HCT116 (cell line): Measurements from ENCODE around the gene CAPG. TPM values are rescaled to one million over a fixed set of nuclear protein-coding genes. Genes with fewer than 3 reads are reported as not detected.
A peak's percentile ranks its signal among the peaks of the same experiment; 100 is the strongest.

Experiments
- ATAC-seq: fragments of 200-7000 bp; cut with Tn5 transposase; 2 replicates; pipeline ENCODE4 v1.9.1; 2020; ENCODE audit warnings: mild to moderate bottlenecking, moderate library complexity
- Bru-seq: library from RNA; stranded (reverse); fragments of 400-500 nt; gene quantifications from one replicate; lab custom pipeline; 2021; lab: Mats Ljungman, UMichigan
- BruChase-seq, 2 experiments: library from RNA; stranded (reverse); fragments of 400-500 nt; gene quantifications; one replicate each; lab custom pipeline; 2021; lab: Mats Ljungman, UMichigan
- BruUV-seq: library from RNA; stranded (reverse); fragments of 400-500 nt; replicated peaks from 2 replicates; lab custom pipeline; 2021; lab: Mats Ljungman, UMichigan
- CTCF ChIA-PET: fragments of 300-600 bp; sonication (Branson Sonifier 250); formaldehyde crosslinking; loops from one replicate; lab custom pipeline; 2021; ENCODE audit warnings: antibody characterized with exemption; lab: Charles Lee
- POLR2A ChIA-PET: fragments of 300-600, 350-600 bp; sonication (Branson Sonifier 250); formaldehyde crosslinking; loops from one replicate; lab custom pipeline; 2021; ENCODE audit warnings: antibody characterized with exemption; lab: Charles Lee
- RAD21 ChIA-PET, 2 experiments: fragments of 300-600 bp; sonication (Branson Sonifier 250); formaldehyde crosslinking; loops; one replicate each; lab custom pipeline; 2023; ENCODE audit warnings: low total read pairs in 2 of 2; ENCODE audit not compliant: uncharacterized antibody in 2 of 2, unreplicated experiment in 2 of 2, low non-redundant PET in 1 of 2; lab: Charles Lee
- DNase-seq: peaks from one replicate; pipeline ENCODE4 v3.0.0-alpha.2; 2010; ENCODE audit warnings: low read depth, low spot score
- H2AFZ ChIP-seq: fragments of 200-600 bp; shearing (Covaris generic), sonication (generic); 2 replicates; pipeline ENCODE4 v1.6.1; 2017; ENCODE audit warnings: low read depth, mixed run types, mixed read lengths, antibody characterized with exemption, low read length; ENCODE audit not compliant: poor library complexity, severe bottlenecking
- H3K27ac ChIP-seq: 2 replicates; pipeline ENCODE4 v1.5.1; 2012; ENCODE audit warnings: low read depth, low read length
- H3K27me3 ChIP-seq: fragments of 200-600 bp; sonication (generic); 2 replicates; pipeline ENCODE4 v1.6.1; 2016; ENCODE audit warnings: mixed run types, low read length, mixed read lengths; ENCODE audit not compliant: insufficient read depth
- H3K36me3 ChIP-seq, 2 experiments: fragments of 200-500 bp in 1 of 2; fragments of 200-600 bp in 1 of 2; sonication (Bioruptor generic) in 1 of 2; sonication (generic) in 1 of 2; 2 replicates each; pipeline versions ENCODE4 v1.5.1 to v1.6.1; 2014 to 2016; ENCODE audit warnings: low read length in 2 of 2, inconsistent platforms in 1 of 2, mixed read lengths in 1 of 2, mixed run types in 1 of 2; ENCODE audit not compliant: insufficient read depth in 2 of 2, control insufficient read depth in 1 of 2
- H3K4me1 ChIP-seq, 2 experiments: fragments of 200-600 bp in 1 of 2; sonication (generic) in 1 of 2; 2 replicates each; pipeline versions ENCODE4 v1.5.1 to v1.6.1; 2012 to 2017; ENCODE audit warnings: low read length in 2 of 2, inconsistent platforms in 1 of 2, mild to moderate bottlenecking in 1 of 2, mixed read lengths in 1 of 2, mixed run types in 1 of 2, moderate library complexity in 1 of 2; ENCODE audit not compliant: insufficient read depth in 2 of 2, control insufficient read depth in 1 of 2
- H3K4me2 ChIP-seq: fragments of 200-600 bp; sonication (generic); 2 replicates; pipeline ENCODE4 v1.6.1; 2017; ENCODE audit warnings: mixed run types, low read length, mixed read lengths
- H3K4me3 ChIP-seq, 2 experiments: fragments of 200-600 bp in 1 of 2; sonication (generic) in 1 of 2; replicated peaks in 1 of 2; 2 replicates each; pipeline ENCODE4 v1.5.1; 2011 to 2016; ENCODE audit warnings: low read length in 2 of 2, control low read depth in 1 of 2, low read depth in 1 of 2, mild to moderate bottlenecking in 1 of 2, mixed read lengths in 1 of 2, mixed run types in 1 of 2
- H3K79me2 ChIP-seq: fragments of 200-600 bp; sonication (generic); 2 replicates; pipeline ENCODE4 v1.6.1; 2017; ENCODE audit warnings: mild to moderate bottlenecking, mixed run types, low read length, moderate library complexity, mixed read lengths; ENCODE audit not compliant: insufficient read depth
- H3K9ac ChIP-seq: fragments of 200-600 bp; sonication (generic); 2 replicates; pipeline ENCODE4 v1.6.1; 2016; ENCODE audit warnings: low read length, mixed read lengths
- H3K9me2 ChIP-seq: fragments of 200-600 bp; sonication (generic), shearing (Covaris generic); 2 replicates; pipeline ENCODE4 v1.6.1; 2017; ENCODE audit warnings: mixed run types, mild to moderate bottlenecking, moderate library complexity; ENCODE audit not compliant: insufficient read depth
- H3K9me3 ChIP-seq, 2 experiments: fragments of 200-500 bp in 1 of 2; fragments of 200-600 bp in 1 of 2; sonication (Bioruptor generic) in 1 of 2; sonication (generic) in 1 of 2; 2 replicates each; pipeline ENCODE4 v1.6.1; 2014 to 2017; ENCODE audit warnings: low read length in 2 of 2, mixed read lengths in 2 of 2, inconsistent platforms in 1 of 2, low read depth in 1 of 2, mild to moderate bottlenecking in 1 of 2, mixed run types in 1 of 2, moderate library complexity in 1 of 2; ENCODE audit not compliant: control insufficient read depth in 1 of 2, insufficient read depth in 1 of 2
- H4K20me1 ChIP-seq: fragments of 200-600 bp; sonication (generic), shearing (Covaris generic); 2 replicates; pipeline ENCODE4 v1.6.1; 2017; ENCODE audit warnings: mixed run types, mild to moderate bottlenecking, moderate library complexity; ENCODE audit not compliant: insufficient read depth
- ATF3 ChIP-seq: IDR thresholded peaks from 2 replicates; pipeline ENCODE4 v1.6.1; 2012
- CBX3 ChIP-seq: IDR thresholded peaks from 2 replicates; pipeline ENCODE4 v1.6.1; 2012; ENCODE audit warnings: low read depth
- CEBPB ChIP-seq: IDR thresholded peaks from 2 replicates; pipeline ENCODE4 v1.6.1; 2012; ENCODE audit warnings: low read depth
- EZH2 ChIP-seq: fragments of 200-600 bp; sonication (generic); IDR thresholded peaks from 2 replicates; pipeline ENCODE4 v1.6.1; 2017; ENCODE audit warnings: antibody characterized with exemption, mixed run types
- EZH2phosphoT487 ChIP-seq: fragments of 200-600 bp; IDR thresholded peaks from 2 replicates; pipeline ENCODE4 v1.6.1; 2018; ENCODE audit warnings: antibody characterized with exemption, borderline replicate concordance
- POLR2AphosphoS5 ChIP-seq: IDR thresholded peaks from 2 replicates; pipeline ENCODE4 v1.6.1; 2011; ENCODE audit warnings: mild to moderate bottlenecking, low read depth, low read length, moderate library complexity
- RAD21 ChIP-seq: IDR thresholded peaks from 2 replicates; pipeline ENCODE4 v1.6.1; 2012; ENCODE audit warnings: low read depth, mild to moderate bottlenecking
- SIN3A ChIP-seq: IDR thresholded peaks from 2 replicates; pipeline ENCODE4 v1.6.1; 2012; ENCODE audit warnings: low read depth
- SP1 ChIP-seq: IDR thresholded peaks from 2 replicates; pipeline ENCODE4 v1.6.1; 2012; ENCODE audit warnings: low read depth
- TCF7L2 ChIP-seq: IDR thresholded peaks from 2 replicates; pipeline ENCODE4 v1.7.0; 2011; ENCODE audit warnings: borderline replicate concordance, inconsistent platforms; ENCODE audit not compliant: insufficient read depth, insufficient read length; ENCODE audit errors: extremely low read depth
- YY1 ChIP-seq: IDR thresholded peaks from 2 replicates; pipeline ENCODE4 v1.6.1; 2011; ENCODE audit warnings: low read length, low read depth, moderate library complexity, mild to moderate bottlenecking; ENCODE audit not compliant: insufficient replicate concordance; ENCODE audit errors: extremely low read depth
- ZNF274 ChIP-seq: fragments of 200-500 bp; sonication (Bioruptor generic); IDR thresholded peaks from 2 replicates; pipeline ENCODE4 v1.6.1; 2014; ENCODE audit warnings: mild to moderate bottlenecking, low read depth, low read length, inconsistent platforms
- intact Hi-C: fragments of 100-400 bp; cut with micrococcal nuclease; formaldehyde crosslinking; loops from 2 replicates; pipeline ENCODE4 v1.10.0; 2022
- long read RNA-seq: library from polyadenylated mRNA; unstranded; transcript quantifications from one replicate; pipeline ENCODE4 v2.0.0, GENCODE V29; 2021; ENCODE audit not compliant: unreplicated experiment
- polyA plus RNA-seq: library from polyadenylated mRNA; unstranded; fragments of >200 nt; gene quantifications from 2 replicates; pipeline ENCODE4 v1.2.1, GENCODE V29; 2012; ENCODE audit warnings: missing spikeins
- total RNA-seq: library from RNA; stranded (reverse); gene quantifications from one replicate; pipeline ENCODE4 v1.2.1, GENCODE V29; 2021; ENCODE audit not compliant: unreplicated experiment
- TF ChIP-seq, protein P1 (sequence below): IDR thresholded peaks from 2 replicates; pipeline ENCODE4 v1.6.1; 2012

Gene CAPG, protein sequence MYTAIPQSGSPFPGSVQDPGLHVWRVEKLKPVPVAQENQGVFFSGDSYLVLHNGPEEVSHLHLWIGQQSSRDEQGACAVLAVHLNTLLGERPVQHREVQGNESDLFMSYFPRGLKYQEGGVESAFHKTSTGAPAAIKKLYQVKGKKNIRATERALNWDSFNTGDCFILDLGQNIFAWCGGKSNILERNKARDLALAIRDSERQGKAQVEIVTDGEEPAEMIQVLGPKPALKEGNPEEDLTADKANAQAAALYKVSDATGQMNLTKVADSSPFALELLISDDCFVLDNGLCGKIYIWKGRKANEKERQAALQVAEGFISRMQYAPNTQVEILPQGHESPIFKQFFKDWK
- total RNA-seq: 223 TPM
- polyA plus RNA-seq: 360 and 395 TPM in 2 replicates
- percentile 79 among the genes with signal in this experiment for Bru-seq, nascent RNA
- percentile 72 among the genes with signal in this experiment for BruChase-seq, experiment 1, labeled RNA remaining after a 6-hour chase
- percentile 67 among the genes with signal in this experiment for BruChase-seq, experiment 2, labeled RNA remaining after a 2-hour chase
- long read RNA-seq, transcript CAPG-201 (10 exons, 1,442 nt): minor isoform, 12 of 236 reads
- long read RNA-seq, transcript CAPG-204 (10 exons, 1,151 nt): major isoform, 162 of 236 reads
- long read RNA-seq, partial matches to known transcripts: 30 of 236 reads
- long read RNA-seq, other reads (novel, unspliced or antisense): 30 of 236 reads

DNA sequence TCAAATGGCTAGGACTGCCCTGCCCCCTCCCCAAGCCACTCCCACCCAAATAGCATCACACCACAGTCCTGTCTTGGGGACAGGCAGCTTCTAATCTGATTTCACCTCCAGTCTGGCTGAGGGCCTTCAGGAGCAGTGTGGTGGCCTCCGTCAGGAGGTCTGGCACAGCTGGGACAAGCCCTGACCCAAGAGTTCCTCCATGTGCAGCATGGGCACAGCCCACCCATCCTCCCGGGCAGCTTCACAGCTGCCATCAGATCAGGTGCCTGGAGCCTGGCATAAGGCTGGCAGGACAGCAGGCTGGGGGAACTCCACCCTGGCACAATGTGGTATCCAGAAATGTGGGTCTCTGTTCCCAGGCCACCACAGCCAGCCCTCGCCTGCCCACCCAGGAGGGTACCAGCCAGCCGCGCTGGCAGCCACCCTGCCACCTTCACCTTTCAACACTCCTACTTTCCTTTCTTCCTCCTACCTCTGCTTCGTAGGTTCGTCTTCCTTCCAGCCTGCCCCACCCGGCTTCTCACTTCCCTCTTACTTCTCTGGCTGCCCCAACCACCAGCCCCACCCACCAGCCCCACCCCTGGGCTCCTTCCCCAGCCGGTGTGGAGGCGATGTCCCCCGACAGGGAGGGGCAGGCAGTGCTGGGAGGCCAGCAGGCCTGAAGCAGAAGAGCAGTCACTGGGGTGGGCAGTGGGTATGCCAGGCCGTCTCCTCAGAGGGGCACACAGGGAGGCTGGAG lies at the start of gene CAPG:
Gene CAPG (minus strand): TSS at position 522 of the 739 bp plus-strand sequence. CDS start 8,221 bp downstream, outside the sequence.
- POLR2A ChIA-PET: no interaction called here
- no peaks in the 10 kb centered on the region for H3K9me3 ChIP-seq
- H3K4me1 ChIP-seq: peaks cover 35 to 54% of the 10 kb centered on the region in 2 experiments
- H4K20me1 ChIP-seq: no peaks in the 10 kb centered on the region
- H3K79me2 ChIP-seq: peaks cover 73% of the 10 kb centered on the region
- H2AFZ ChIP-seq: no peak within 1 kb of the TSS
- H3K27ac ChIP-seq: peak within 1 kb of the TSS; percentile 50
- peak within 1 kb of the TSS; percentile 69 for H3K9ac ChIP-seq
- BruUV-seq: no TSS peak
- H3K36me3 ChIP-seq: 0 out of 4 replicates have a peak, but pooled peaks cover 0 to 3% of the 10 kb centered on the region in 2 experiments
- H3K4me2 ChIP-seq: peak within 1 kb of the TSS; percentile 92
- no peaks in the 10 kb centered on the region for H3K9me2 ChIP-seq
- intact Hi-C loops: loop anchor here (5.0 kb wide), 1 partner anchor 192 kb away; the partner anchor contains the start of gene TMEM150A
- RAD21 ChIA-PET: no interaction called here
- ATAC-seq (peak; percentile 64), DNase-seq (no peak)
- H3K27me3 ChIP-seq: no peaks in the 10 kb centered on the region
- CTCF ChIA-PET: no interaction called here
- H3K4me3 ChIP-seq: peak within 1 kb of the TSS; percentile 25 to 56
- TF ChIP-seq SIN3A: no peak
- TF ChIP-seq YY1: peak; percentile 8
- no peak for TF ChIP-seq SP1
- no peak for TF ChIP-seq ZNF274

DNA sequence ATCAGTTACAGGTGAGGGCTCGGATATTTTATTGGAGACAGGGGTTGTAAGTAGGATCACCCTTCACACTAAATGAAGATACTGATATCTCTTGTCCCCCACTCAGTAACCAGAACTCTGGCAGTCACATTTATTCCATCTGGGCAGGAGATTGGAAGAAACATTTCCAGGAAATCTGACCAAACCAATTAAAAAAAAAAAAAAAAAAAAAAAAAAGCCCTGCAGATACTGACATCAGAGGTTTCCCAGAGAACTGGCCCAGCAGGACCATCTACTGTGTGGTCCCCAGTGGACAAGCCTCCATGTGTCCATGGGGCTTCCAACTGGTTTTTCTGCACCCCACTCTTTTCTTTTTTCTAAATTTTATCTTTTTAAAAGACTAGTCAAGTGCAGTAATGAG lies 49.6 kb upstream of the CAPG start:
- Histone ChIP-seq H3K36me3 (no peaks in the 10 kb centered on the region), H2AFZ (peak overlapping the region; percentile 50), H3K9me2 (no peaks in the 10 kb centered on the region), H3K4me2 (peak overlapping the region; percentile 75), H3K4me3 (no peak overlapping the region), H3K27ac (peak overlapping the region; percentile 85; the same call in 1 of the 2 replicates), H3K79me2 (no peaks in the 10 kb centered on the region), H3K4me1 (peaks cover 53 to 69% of the 10 kb centered on the region in 2 experiments), H3K9me3 (no peaks in the 10 kb centered on the region), H4K20me1 (no peaks in the 10 kb centered on the region), H3K9ac (no peak overlapping the region), H3K27me3 (no peaks in the 10 kb centered on the region)
- CTCF ChIA-PET: no interaction called here
- no TSS peak for BruUV-seq
- DNase-seq (no peak), ATAC-seq (no peak)
- intact Hi-C loops: loop anchor here (2.0 kb wide), 1 partner anchor 39 kb away; no protein-coding TSS in a partner anchor
- POLR2A ChIA-PET: interaction anchor here (4.5 kb wide), 1 partner anchor 13 kb away, joined by 23 read pairs; no protein-coding TSS in a partner anchor
- RAD21 ChIA-PET: no interaction called here
- TF ChIP-seq RAD21: no peak
- TF ChIP-seq ZNF274: no peak
- TF ChIP-seq CBX3: no peak
- TF ChIP-seq EZH2: no peak
- no peak for TF ChIP-seq ATF3
- no peak for TF ChIP-seq SP1
- TF ChIP-seq POLR2AphosphoS5: no peak
- no peak for TF ChIP-seq TCF7L2
- TF ChIP-seq EZH2phosphoT487: no peak
- TF ChIP-seq CEBPB: no peak
- TF ChIP-seq, protein P1, sequence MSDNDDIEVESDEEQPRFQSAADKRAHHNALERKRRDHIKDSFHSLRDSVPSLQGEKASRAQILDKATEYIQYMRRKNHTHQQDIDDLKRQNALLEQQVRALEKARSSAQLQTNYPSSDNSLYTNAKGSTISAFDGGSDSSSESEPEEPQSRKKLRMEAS: no peak
